GM13976 (cell line): ENCODE results near the gene KMT2A.

Source experiments
- DNase-seq: peaks from one replicate; pipeline ENCODE4 v3.0.0; 2012; ENCODE audit warnings: low spot score
- in situ Hi-C: fragments of 300-500 bp; cut with MboI; formaldehyde crosslinking; loops from one replicate; pipeline ENCODE4 v1.12.0; 2022; ENCODE audit warnings: low sequenced_read_pairs, mixed read lengths, inconsistent platforms; ENCODE audit not compliant: unreplicated experiment
- TF ChIP-seq, protein P1 (sequence below): IDR thresholded peaks from 2 replicates; pipeline ENCODE4 v1.5.1; 2012; ENCODE audit warnings: borderline replicate concordance, mild to moderate bottlenecking; ENCODE audit not compliant: insufficient read depth; ENCODE audit errors: extremely low read depth, missing control alignments, control extremely low read depth

Gene KMT2A

GRCh38 chr11:118434123-118434552, 2.2 kb upstream of the KMT2A start:
- no peak for DNase-seq
- in situ Hi-C loops, result no loop called here

DNA sequence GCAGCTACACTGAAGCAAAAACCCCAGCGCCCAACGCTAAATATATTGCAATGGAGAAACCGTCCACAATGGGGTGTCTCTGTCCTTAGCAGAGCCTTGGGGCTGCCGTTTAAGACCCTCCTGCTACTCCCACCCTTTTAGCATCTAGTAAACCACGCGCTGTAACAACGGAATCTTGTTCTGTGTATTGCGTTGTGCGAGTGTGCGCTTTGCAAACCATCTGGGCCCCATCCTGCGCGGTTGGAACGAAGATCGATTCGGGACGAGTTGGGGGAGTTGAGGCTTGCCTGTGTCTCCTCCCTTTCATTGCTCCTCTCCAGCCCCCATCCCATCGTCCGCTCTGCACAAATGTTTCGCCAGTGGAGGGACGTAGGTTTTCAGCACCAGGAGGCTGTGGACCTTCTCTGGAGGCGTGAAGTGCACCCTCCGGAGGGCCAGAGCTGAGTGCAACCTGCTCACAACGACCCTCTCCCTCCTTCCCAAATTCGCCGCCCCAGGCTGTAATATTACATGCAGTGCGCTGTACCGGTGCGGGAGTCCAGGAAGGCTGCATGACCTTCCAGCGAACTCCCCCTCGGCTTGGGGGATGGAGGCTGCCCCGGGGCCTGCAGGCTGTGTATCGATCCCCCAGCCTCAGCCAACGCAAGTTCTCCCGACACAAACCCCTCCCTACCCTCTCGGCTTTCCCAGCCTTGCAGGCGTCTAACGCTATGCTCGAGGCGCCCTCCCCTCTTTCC, 1.6 kb upstream of the KMT2A start:
- DNase-seq, result peak; percentile 73
- in situ Hi-C loops, result no loop called here
- TF ChIP-seq, protein P1, sequence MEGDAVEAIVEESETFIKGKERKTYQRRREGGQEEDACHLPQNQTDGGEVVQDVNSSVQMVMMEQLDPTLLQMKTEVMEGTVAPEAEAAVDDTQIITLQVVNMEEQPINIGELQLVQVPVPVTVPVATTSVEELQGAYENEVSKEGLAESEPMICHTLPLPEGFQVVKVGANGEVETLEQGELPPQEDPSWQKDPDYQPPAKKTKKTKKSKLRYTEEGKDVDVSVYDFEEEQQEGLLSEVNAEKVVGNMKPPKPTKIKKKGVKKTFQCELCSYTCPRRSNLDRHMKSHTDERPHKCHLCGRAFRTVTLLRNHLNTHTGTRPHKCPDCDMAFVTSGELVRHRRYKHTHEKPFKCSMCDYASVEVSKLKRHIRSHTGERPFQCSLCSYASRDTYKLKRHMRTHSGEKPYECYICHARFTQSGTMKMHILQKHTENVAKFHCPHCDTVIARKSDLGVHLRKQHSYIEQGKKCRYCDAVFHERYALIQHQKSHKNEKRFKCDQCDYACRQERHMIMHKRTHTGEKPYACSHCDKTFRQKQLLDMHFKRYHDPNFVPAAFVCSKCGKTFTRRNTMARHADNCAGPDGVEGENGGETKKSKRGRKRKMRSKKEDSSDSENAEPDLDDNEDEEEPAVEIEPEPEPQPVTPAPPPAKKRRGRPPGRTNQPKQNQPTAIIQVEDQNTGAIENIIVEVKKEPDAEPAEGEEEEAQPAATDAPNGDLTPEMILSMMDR, result no peak

More at GRCh38 chr11:118434123-118434552, 2.2 kb upstream of the KMT2A start:
- TF ChIP-seq, protein P1, result no peak

GRCh38 chr11:118435290-118435892, 901 bp upstream of the KMT2A start:
- in situ Hi-C loops, result no loop called here

DNA sequence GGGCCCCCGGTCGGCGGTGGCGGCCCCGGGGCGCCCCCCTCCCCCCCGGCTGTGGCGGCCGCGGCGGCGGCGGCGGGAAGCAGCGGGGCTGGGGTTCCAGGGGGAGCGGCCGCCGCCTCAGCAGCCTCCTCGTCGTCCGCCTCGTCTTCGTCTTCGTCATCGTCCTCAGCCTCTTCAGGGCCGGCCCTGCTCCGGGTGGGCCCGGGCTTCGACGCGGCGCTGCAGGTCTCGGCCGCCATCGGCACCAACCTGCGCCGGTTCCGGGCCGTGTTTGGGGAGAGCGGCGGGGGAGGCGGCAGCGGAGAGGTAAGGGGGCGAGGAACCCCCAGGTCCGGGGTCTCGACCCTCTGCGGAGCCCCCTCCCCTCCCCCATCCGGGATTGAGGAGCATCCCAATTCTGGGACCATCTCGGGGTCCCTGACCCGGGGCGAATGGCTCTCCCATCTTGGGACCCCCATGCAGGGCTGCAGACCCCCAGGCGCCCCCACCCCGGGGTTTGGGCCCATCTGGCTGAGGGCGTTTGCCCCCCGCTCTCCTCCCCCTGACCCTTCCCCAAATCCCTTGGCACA, 431 bp downstream of the KMT2A start:
- TF ChIP-seq, protein P1, result no peak
- no peak for DNase-seq
- in situ Hi-C loops, result no loop called here

More at GRCh38 chr11:118435290-118435892, 901 bp upstream of the KMT2A start:
- TF ChIP-seq, protein P1, result no peak
- peak; percentile 80 for DNase-seq

DNA sequence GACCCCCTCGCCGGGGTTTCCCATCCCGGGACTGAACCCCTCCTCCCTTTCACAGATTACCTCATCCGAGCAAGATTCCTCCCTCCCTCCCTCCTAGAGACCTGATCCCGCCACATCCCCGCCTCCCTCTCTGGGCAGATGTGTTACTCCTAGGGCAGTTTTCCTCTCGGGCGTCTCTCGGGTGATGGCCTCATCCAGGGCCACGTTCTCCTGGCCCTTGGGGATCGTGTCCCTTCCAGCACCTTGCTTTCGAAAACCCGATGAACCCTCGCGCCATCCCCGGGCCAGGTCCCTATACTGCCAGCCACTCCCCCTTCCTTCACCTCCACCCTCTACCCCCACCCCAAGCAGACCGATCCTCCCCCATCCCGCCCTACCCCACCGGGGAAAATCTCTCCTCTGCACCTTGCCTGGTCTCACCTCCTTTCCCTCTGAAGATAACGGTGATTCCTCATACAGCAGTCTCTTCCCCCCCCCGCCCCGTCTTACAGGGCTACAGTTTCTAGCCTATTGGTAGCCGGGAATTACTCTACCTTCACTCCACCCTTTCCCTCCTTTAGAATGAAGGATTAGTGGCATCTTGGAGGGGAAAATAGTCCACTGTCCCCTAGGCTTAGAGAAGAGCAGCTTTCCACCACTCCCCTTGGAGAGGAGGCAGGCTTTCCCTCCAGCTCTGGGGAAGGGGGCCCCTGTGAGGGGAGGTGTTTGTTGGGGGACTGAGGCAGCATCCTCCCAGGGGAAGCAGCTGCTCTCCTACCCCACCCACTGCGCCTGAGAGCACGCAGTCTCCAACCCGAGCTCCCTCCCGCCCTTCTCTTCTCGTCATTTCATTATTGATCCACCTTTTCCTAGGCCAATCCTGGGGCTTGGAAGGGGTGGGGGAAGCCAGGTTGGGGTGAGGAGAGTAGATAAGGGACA, 1.2 kb downstream of the KMT2A start:
- in situ Hi-C loops, result no loop called here
- TF ChIP-seq, protein P1, result no peak
- DNase-seq, result peak; percentile 50
